Stimulated activated CD8-positive, alpha-beta memory T cell treated with anti-CD3 and anti-CD28 coated beads, Interleukin-15, amount 100 ng/mL, for 1 hour (primary cell): ENCODE data around the gene LEFTY1.
"Not testable (repeated sequence)": the region's sequence is repeated elsewhere in the genome, so short reads cannot be mapped to it uniquely, and the experiment has no call there.

Experiments used
- DNase-seq: peaks from one replicate; pipeline ENCODE4 v3.0.0-alpha.2; 2020; ENCODE audit warnings: low read depth

The LEFTY1 gene

GRCh38 chr1:225887554-225888288, 1.2 kb downstream of the LEFTY1 start:
- not testable (repeated sequence) for DNase-seq

- DNase-seq, result no peak
Observed at GRCh38 chr1:225887030-225887314, 2.0 kb downstream of the LEFTY1 start.

- no peak for DNase-seq
Observed at GRCh38 chr1:225886159-225887029, 2.6 kb downstream of the LEFTY1 start.

GRCh38 chr1:225885336-225885735, 3.6 kb downstream of the LEFTY1 start:
- no peak for DNase-seq

- DNase-seq, result no peak
Observed at GRCh38 chr1:225883616-225884265, 5.2 kb downstream of the LEFTY1 start.

GRCh38 chr1:225882694-225883615, 6.0 kb downstream of the LEFTY1 start:
- DNase-seq, result no peak

GRCh38 chr1:225881959-225882693, 6.8 kb downstream of the LEFTY1 start, which contains the start of gene TMEM63A:
Gene TMEM63A, minus strand, starts transcription at chr1:225882380. Its CDS starts 4,800 bp downstream, at chr1:225877580.
- DNase-seq, result peak; percentile 85

GRCh38 chr1:225881081-225881958, 7.6 kb downstream of the LEFTY1 start:
- DNase-seq, result no peak

GRCh38 chr1:225880636-225881035, 8.3 kb downstream of the LEFTY1 start:
- no peak for DNase-seq

- no peak for DNase-seq
Observed at GRCh38 chr1:225880222-225880588, 8.7 kb downstream of the LEFTY1 start.

GRCh38 chr1:225879521-225880221, 9.3 kb downstream of the LEFTY1 start:
- DNase-seq, result no peak

- no peak for DNase-seq
Observed at GRCh38 chr1:225878282-225878681, 10.7 kb downstream of the LEFTY1 start.

- no peak for DNase-seq
Observed at GRCh38 chr1:225877580-225877979, 11.4 kb downstream of the LEFTY1 start.

- DNase-seq, result no peak
Observed at GRCh38 chr1:225876900-225877510, 11.9 kb downstream of the LEFTY1 start.

- DNase-seq, result no peak
Observed at GRCh38 chr1:225875044-225875815, 13.7 kb downstream of the LEFTY1 start.

GRCh38 chr1:225874431-225874830, 14.5 kb downstream of the LEFTY1 start:
- DNase-seq, result no peak

- DNase-seq, result no peak
Observed at GRCh38 chr1:225873281-225873850, 15.6 kb downstream of the LEFTY1 start.

GRCh38 chr1:225872075-225872430, 16.9 kb downstream of the LEFTY1 start:
- no peak for DNase-seq
